Neuron (in vitro differentiated cells): ENCODE measurements around the gene HOMER1.

Source experiments
- H2AFZ ChIP-seq: one replicate; pipeline ENCODE4 v1.6.1; 2013; ENCODE audit warnings: low read depth, mild to moderate bottlenecking, inconsistent platforms, low read length, moderate library complexity
- H3K27me3 ChIP-seq: one replicate; pipeline ENCODE4 v1.6.1; 2013; ENCODE audit warnings: low read length; ENCODE audit not compliant: insufficient read depth
- H3K36me3 ChIP-seq: one replicate; pipeline ENCODE4 v1.6.1; 2013; ENCODE audit warnings: low read length; ENCODE audit not compliant: insufficient read depth
- H3K4me1 ChIP-seq: one replicate; pipeline ENCODE4 v1.6.1; 2013; ENCODE audit warnings: low read length; ENCODE audit not compliant: insufficient read depth
- H3K4me3 ChIP-seq: 2 replicates; pipeline ENCODE4 v1.5.1; 2013; ENCODE audit warnings: mild to moderate bottlenecking, low read length, moderate library complexity
- H3K9me3 ChIP-seq: one replicate; pipeline ENCODE4 v1.6.1; 2013; ENCODE audit warnings: low read length

HOMER1 gene

DNA sequence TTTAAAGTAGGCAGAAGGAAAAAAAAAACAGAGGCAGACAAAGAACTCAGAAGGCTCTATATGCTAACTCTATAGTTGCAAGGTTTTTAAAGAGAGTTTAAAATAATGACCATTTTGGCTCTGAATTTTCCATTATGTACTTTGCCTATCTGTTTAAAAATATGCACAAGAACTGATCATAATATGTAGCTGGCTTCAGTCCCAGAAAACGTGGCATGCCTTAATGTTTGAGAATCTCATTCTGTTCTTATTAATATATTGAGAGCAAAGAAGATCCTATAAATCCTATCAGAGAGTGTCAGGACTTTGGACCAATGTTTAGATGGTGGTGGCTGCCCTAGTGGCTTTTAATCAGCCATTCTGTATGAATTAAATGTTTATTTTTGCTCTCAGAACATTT, 156.5 kb downstream of the HOMER1 start:
- Histone ChIP-seq H3K36me3 (no peaks in the 10 kb centered on the region), H3K9me3 (no peaks in the 10 kb centered on the region), H2AFZ (no peak overlapping the region), H3K27me3 (no peaks in the 10 kb centered on the region), H3K4me3 (no peak overlapping the region), H3K4me1 (no peaks in the 10 kb centered on the region)

DNA sequence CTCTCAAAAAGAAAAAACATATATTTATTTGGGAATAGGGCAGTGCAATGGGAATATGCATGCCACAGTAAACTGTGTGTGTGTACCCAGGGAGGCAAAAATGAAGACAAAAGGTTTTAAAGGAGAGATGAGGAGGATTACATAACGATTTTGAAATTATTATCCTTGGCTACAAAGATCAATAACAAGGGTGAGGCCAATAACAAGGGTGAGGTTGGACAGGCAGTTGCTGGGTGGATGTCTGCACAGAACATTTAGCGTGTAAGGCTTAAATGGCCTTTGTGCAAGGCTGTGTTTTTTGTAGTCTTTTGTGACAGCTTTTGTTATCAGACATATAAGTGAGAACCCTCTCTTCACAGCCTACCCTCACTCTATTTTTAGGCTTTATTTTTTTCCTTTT, 164.1 kb downstream of the HOMER1 start:
- Histone ChIP-seq H3K36me3 (no peaks in the 10 kb centered on the region), H3K4me1 (no peaks in the 10 kb centered on the region), H3K9me3 (no peaks in the 10 kb centered on the region), H3K27me3 (no peaks in the 10 kb centered on the region), H3K4me3 (no peak overlapping the region), H2AFZ (no peak overlapping the region)

DNA sequence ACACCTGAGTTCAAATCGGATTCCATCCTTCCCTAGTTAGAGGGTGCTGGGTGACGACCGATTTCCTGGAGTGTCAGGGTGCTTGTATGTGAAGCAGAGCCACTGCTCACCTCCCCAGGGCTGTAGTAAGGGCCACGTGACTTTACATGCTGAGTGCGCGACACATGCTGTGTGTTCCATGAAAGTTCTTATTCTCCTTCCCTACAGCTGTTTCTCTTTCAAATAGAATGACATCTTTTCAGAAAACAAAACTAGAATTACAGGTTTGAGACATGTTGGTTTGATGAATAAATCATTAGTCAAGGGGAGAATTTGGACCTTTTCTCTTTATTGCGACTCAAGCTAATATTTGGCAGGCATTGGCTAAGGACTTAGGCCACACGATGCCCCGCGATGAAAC, 164.9 kb downstream of the HOMER1 start:
- no peaks in the 10 kb centered on the region for H3K9me3 ChIP-seq
- no peak overlapping the region for H3K4me3 ChIP-seq
- H2AFZ ChIP-seq, result no peak overlapping the region
- H3K36me3 ChIP-seq, result no peaks in the 10 kb centered on the region
- no peaks in the 10 kb centered on the region for H3K27me3 ChIP-seq
- H3K4me1 ChIP-seq, result no peaks in the 10 kb centered on the region

DNA sequence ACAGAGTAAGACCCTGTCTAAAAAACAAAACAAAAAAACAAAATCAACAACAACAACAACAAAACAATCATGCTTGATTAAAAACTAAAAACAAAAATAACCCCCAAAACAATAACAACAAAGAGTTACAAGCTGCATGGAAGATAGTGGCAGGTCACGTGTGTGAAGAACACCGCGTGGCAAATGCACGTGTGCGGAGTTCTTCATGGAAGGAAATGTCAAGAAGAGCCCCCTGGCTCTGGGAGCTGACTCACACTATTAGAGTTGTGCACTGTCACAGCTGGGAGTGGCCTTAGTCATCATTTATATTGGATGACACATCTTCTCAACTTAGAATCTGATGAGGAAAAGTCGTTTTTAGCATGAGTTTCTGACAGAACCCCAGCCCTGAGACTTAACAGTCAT, 167.5 kb downstream of the HOMER1 start:
- no peaks in the 10 kb centered on the region for H3K36me3 ChIP-seq
- H3K4me1 ChIP-seq, result no peaks in the 10 kb centered on the region
- no peak overlapping the region for H3K4me3 ChIP-seq
- no peaks in the 10 kb centered on the region for H3K27me3 ChIP-seq
- no peaks in the 10 kb centered on the region for H3K9me3 ChIP-seq
- H2AFZ ChIP-seq, result no peak overlapping the region

DNA sequence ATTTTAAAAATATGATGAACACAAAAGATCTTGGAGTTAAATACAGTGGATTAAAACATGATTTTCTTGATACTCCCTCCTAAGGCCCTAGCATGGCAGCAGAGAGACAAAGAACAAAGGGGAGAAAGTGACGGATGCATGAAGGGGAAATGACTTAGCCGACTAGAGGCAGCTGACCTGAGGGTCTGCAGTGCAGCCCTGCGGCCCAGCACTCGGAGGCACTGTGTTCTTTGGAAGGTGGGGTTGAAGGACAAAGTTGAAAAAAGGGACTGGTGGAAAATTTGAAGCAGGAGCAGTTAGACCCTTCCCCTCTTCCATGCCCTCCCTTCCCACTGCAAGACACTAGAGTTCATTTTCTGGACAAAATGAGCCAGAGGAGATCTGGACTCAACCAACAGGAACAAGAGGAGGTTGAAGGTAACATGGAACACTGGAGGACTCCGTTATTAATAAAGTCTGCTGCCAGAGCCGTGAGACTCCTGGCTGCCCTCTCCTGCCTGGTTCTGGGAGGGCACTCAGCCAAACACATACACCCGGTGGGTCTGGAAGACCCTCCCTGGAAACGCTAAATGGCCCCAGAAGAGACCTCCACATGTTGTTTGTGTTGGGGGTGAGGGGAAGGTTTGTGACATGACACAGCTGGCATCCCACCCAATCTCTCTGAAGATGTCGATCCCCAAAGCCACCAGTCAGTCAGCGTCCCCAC, 179.9 kb downstream of the HOMER1 start:
- Histone ChIP-seq H3K36me3 (no peaks in the 10 kb centered on the region), H3K4me3 (no peak overlapping the region), H3K4me1 (no peaks in the 10 kb centered on the region), H3K27me3 (no peaks in the 10 kb centered on the region), H2AFZ (no peak overlapping the region), H3K9me3 (no peaks in the 10 kb centered on the region)

DNA sequence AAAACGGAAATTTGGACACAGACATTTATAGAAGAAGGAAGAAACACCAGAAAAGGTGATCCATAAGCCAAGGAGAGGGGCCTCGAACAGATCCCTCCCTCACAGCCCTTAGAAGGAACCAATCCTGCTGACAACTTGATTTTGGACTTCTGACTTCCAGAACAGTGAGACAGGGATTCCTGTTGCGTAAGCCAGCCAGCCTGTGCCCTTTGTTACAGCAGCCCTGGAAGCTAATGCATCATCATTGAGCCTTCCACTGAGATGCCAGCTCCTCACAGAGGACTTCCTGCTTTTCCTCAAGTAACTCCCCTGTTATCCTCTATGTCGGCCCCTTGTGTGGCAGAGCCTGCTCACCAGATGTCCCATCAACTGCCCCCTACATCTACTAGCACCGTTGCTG, 183.9 kb downstream of the HOMER1 start:
- H3K36me3 ChIP-seq, result no peaks in the 10 kb centered on the region
- H3K4me3 ChIP-seq, result no peak overlapping the region
- H3K4me1 ChIP-seq, result no peaks in the 10 kb centered on the region
- no peaks in the 10 kb centered on the region for H3K27me3 ChIP-seq
- H2AFZ ChIP-seq, result no peak overlapping the region
- H3K9me3 ChIP-seq, result no peaks in the 10 kb centered on the region

DNA sequence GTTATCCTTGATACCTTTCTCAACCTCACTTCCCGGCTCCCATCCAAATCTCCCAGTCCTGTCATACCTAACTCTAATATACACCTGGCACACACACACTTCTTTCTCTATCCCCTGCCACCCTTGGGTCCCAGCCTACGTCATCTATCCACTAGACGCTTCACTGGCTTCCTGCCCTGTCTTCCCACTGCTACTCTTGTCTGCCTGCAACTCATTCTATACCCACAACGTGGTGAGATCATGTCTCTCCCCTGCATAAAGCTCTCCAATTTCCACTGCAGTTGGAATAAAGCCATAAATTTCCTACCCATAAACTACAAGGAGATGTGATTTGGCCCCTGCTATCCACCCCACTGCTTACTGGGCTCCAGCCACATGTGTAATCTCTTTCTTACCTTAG, 184.5 kb downstream of the HOMER1 start:
- Histone ChIP-seq H3K9me3 (no peaks in the 10 kb centered on the region), H2AFZ (no peak overlapping the region), H3K27me3 (no peaks in the 10 kb centered on the region), H3K36me3 (no peaks in the 10 kb centered on the region), H3K4me1 (no peaks in the 10 kb centered on the region), H3K4me3 (no peak overlapping the region)
